H4 (cell line): Measurements from ENCODE around the gene DBN1. TPM values are rescaled to one million over a fixed set of nuclear protein-coding genes. Genes with fewer than 3 reads are reported as not detected.

ENCODE experiments used
- DNase-seq: peaks from one replicate; pipeline ENCODE4 v3.0.0-alpha.2; 2015; ENCODE audit warnings: low spot score
- total RNA-seq: library from RNA; depleted of rRNA; stranded (reverse); fragments of >200 nt; shearing (Covaris generic); gene quantifications from 2 replicates; pipeline ENCODE4 v1.2.3, GENCODE V29; 2014

The DBN1 gene
- total RNA-seq, 1 experiment from 2014 or later: 140 TPM

- DNase-seq: peak; percentile 86
Observed at GRCh38 chr5:177455661-177456590, 17.5 kb downstream of the DBN1 start.

- DNase-seq: no peak
Observed at GRCh38 chr5:177455036-177455660, 18.3 kb downstream of the DBN1 start.

- DNase-seq: peak; percentile 82
Observed at GRCh38 chr5:177454397-177455035, 18.9 kb downstream of the DBN1 start.

- no peak for DNase-seq
Observed at GRCh38 chr5:177453852-177454396, 19.5 kb downstream of the DBN1 start.

GRCh38 chr5:177452688-177453638, 20.5 kb downstream of the DBN1 start:
- DNase-seq: no peak

GRCh38 chr5:177450667-177451424, 22.6 kb downstream of the DBN1 start:
- DNase-seq: no peak

- no peak for DNase-seq
Observed at GRCh38 chr5:177449140-177450061, 24.0 kb downstream of the DBN1 start.

- DNase-seq: no peak
Observed at GRCh38 chr5:177448244-177448950, 25.0 kb downstream of the DBN1 start.

GRCh38 chr5:177447611-177448243, 25.7 kb downstream of the DBN1 start:
- peak; percentile 99 for DNase-seq

- peak; percentile 86 for DNase-seq
Observed at GRCh38 chr5:177447066-177447610, 26.3 kb downstream of the DBN1 start.

GRCh38 chr5:177446200-177447065, 27.0 kb downstream of the DBN1 start, which contains the start of gene PRR7:
TSS of gene PRR7 (plus strand) at chr5:177446814. CDS start at chr5:177455068, 8,254 bp downstream.
- DNase-seq: peak; percentile 68

GRCh38 chr5:177445917-177446199, 27.6 kb downstream of the DBN1 start:
- no peak for DNase-seq

GRCh38 chr5:177445052-177445916, 28.1 kb downstream of the DBN1 start:
- no peak for DNase-seq

GRCh38 chr5:177444106-177445051, 29.1 kb downstream of the DBN1 start:
- DNase-seq: no peak
